ENCODE results near the gene FAAP100. TPM values are rescaled to one million over a fixed set of nuclear protein-coding genes. Genes with fewer than 3 reads are reported as not detected.

The FAAP100 gene
- total and polyA plus RNA-seq, 2 experiments from 2014 or later: 25.2 to 44.9 TPM

GRCh38 chr17:81513753-81514488 lies 38.2 kb downstream of the FAAP100 start:
- in situ Hi-C loops (cut with MboI): no loop called here
- peaks cover 49% of the 10 kb centered on the region for H3F3A ChIP-seq (ENCODE audit: insufficient read depth)
- peak overlapping the region; percentile 87 for H3K4me3 ChIP-seq
- peaks cover 70% of the 10 kb centered on the region for H3K79me2 ChIP-seq (ENCODE audit: insufficient read depth)
- H3K4me2 ChIP-seq (ENCODE audit: unreplicated experiment): peak overlapping the region; percentile 91
- peaks cover 26% of the 10 kb centered on the region; the same call in 1 of the 2 replicates for H4K20me1 ChIP-seq (ENCODE audit: insufficient read depth)
- 0 out of 2 replicates have a peak overlapping the region, but pooled peaks have one; percentile 4 for H2AFZ ChIP-seq
- DNase-seq: peak; percentile 94
- 2% methylated on average over 34 to 57 of the region's 64 CpGs for WGBS, 2 experiments (ENCODE audit: low coverage in 1 of 2, low lambda C conversion rate in 2 of 2, missing lambda C conversion rate in 2 of 2)
- no peaks in the 10 kb centered on the region for H3K27me3 ChIP-seq (replicated peaks; ENCODE audit: insufficient read depth)
- H3K9ac ChIP-seq: peak overlapping the region; percentile 81
- peaks cover 25% of the 10 kb centered on the region for H3K4me1 ChIP-seq (ENCODE audit: insufficient read depth)
- no peaks in the 10 kb centered on the region for H3K9me3 ChIP-seq (ENCODE audit: low read depth)
- H3K27ac ChIP-seq: peak overlapping the region; percentile 82
- TF ChIP-seq EZH2phosphoT487 (IDR thresholded peaks at IDR 0.05; ENCODE audit: insufficient read depth, low read depth) (no peak), EZH2 (IDR thresholded peaks at IDR 0.05; ENCODE audit: insufficient read depth, poor library complexity, severe bottlenecking) (no peak)
- H3K36me3 ChIP-seq (ENCODE audit: low read depth): peaks cover 31% of the 10 kb centered on the region
- H3K9me2 ChIP-seq (ENCODE audit: insufficient read depth): no peaks in the 10 kb centered on the region

- peaks cover 54% of the 10 kb centered on the region for H3F3A ChIP-seq (ENCODE audit: insufficient read depth)
- H3K4me1 ChIP-seq (ENCODE audit: insufficient read depth): peaks cover 22% of the 10 kb centered on the region
- H3K27ac ChIP-seq: peak overlapping the region; percentile 82
- H3K4me2 ChIP-seq (ENCODE audit: unreplicated experiment): peak overlapping the region; percentile 91
- H3K9ac ChIP-seq: peak overlapping the region; percentile 81
- WGBS, 2 experiments (ENCODE audit: low coverage in 1 of 2, low lambda C conversion rate in 2 of 2, missing lambda C conversion rate in 2 of 2): 0 to 4% methylated on average over 23 of the region's 23 CpGs
- peak overlapping the region; percentile 4; the same call in 1 of the 2 replicates for H2AFZ ChIP-seq
- peaks cover 34% of the 10 kb centered on the region for H3K36me3 ChIP-seq (ENCODE audit: low read depth)
- no peak for TF ChIP-seq EZH2phosphoT487 (IDR thresholded peaks at IDR 0.05; ENCODE audit: insufficient read depth, low read depth)
- no peak for TF ChIP-seq EZH2 (IDR thresholded peaks at IDR 0.05; ENCODE audit: insufficient read depth, poor library complexity, severe bottlenecking)
- H4K20me1 ChIP-seq (ENCODE audit: insufficient read depth): peaks cover 28% of the 10 kb centered on the region; the same call in 1 of the 2 replicates
- H3K9me2 ChIP-seq (ENCODE audit: insufficient read depth): no peaks in the 10 kb centered on the region
- peak overlapping the region; percentile 87 for H3K4me3 ChIP-seq
- peaks cover 75% of the 10 kb centered on the region for H3K79me2 ChIP-seq (ENCODE audit: insufficient read depth)
- no peaks in the 10 kb centered on the region for H3K9me3 ChIP-seq (ENCODE audit: low read depth)
- peak; percentile 73 for DNase-seq
- in situ Hi-C loops (cut with MboI): no loop called here
- no peaks in the 10 kb centered on the region for H3K27me3 ChIP-seq (replicated peaks; ENCODE audit: insufficient read depth)
Observed at GRCh38 chr17:81513372-81513752, 38.8 kb downstream of the FAAP100 start.

GRCh38 chr17:81512562-81513371 lies 39.4 kb downstream of the FAAP100 start, which contains the start of gene ACTG1:
TSS of gene ACTG1 (minus strand) at chr17:81512799. CDS start at chr17:81512354, 445 bp downstream.
- H3F3A ChIP-seq (ENCODE audit: insufficient read depth): peaks cover 60% of the 10 kb centered on the region
- no peaks in the 10 kb centered on the region for H3K27me3 ChIP-seq (replicated peaks; ENCODE audit: insufficient read depth)
- H3K4me3 ChIP-seq: peak within 1 kb of the TSS; percentile 97
- DNase-seq: peak; percentile 97
- no peak for TF ChIP-seq EZH2phosphoT487 (IDR thresholded peaks at IDR 0.05; ENCODE audit: insufficient read depth, low read depth)
- no peak for TF ChIP-seq EZH2 (IDR thresholded peaks at IDR 0.05; ENCODE audit: insufficient read depth, poor library complexity, severe bottlenecking)
- H3K9me2 ChIP-seq (ENCODE audit: insufficient read depth): no peaks in the 10 kb centered on the region
- peaks cover 69% of the 10 kb centered on the region for H3K79me2 ChIP-seq (ENCODE audit: insufficient read depth)
- peak within 1 kb of the TSS; percentile 4; the same call in 1 of the 2 replicates for H2AFZ ChIP-seq
- H3K27ac ChIP-seq: peak within 1 kb of the TSS; percentile 82
- H3K4me2 ChIP-seq (ENCODE audit: unreplicated experiment): peak within 1 kb of the TSS; percentile 95
- H3K9me3 ChIP-seq (ENCODE audit: low read depth): no peaks in the 10 kb centered on the region
- in situ Hi-C loops (cut with MboI): no loop called here
- peaks cover 34% of the 10 kb centered on the region for H3K36me3 ChIP-seq (ENCODE audit: low read depth)
- H3K9ac ChIP-seq: peak within 1 kb of the TSS; percentile 89
- peaks cover 30% of the 10 kb centered on the region; the same call in 1 of the 2 replicates for H4K20me1 ChIP-seq (ENCODE audit: insufficient read depth)
- 1 to 2% methylated on average over 26 to 68 of the region's 111 CpGs for WGBS, 2 experiments (ENCODE audit: low coverage in 1 of 2, low lambda C conversion rate in 2 of 2, missing lambda C conversion rate in 2 of 2)
- H3K4me1 ChIP-seq (ENCODE audit: insufficient read depth): peaks cover 16% of the 10 kb centered on the region

All from GM23248 (cell line).